Measurements from ENCODE around the gene PRLR.
A peak's percentile ranks its signal among the peaks of the same experiment; 100 is the strongest.

DNA sequence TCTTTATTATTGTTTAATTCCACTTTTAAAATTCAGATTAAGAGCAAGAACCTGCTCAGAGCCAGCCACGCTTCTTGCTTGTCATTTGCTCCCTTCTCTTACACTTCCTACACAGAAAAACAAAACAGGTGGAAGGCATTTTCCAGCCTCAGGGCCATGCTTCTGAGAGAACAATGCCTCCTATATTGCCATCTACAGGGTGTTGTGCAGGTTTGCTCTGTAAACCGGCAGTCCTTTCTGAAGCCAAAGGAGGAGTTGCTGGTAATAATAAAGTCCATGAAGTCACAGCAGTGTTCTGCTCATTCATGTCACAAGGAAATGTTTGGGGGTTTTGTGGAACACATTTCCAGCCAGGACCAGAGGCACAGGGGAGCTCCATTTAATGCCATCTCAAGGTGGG lies 16.1 kb upstream of the PRLR start:
- TF ChIP-seq, protein P1, sequence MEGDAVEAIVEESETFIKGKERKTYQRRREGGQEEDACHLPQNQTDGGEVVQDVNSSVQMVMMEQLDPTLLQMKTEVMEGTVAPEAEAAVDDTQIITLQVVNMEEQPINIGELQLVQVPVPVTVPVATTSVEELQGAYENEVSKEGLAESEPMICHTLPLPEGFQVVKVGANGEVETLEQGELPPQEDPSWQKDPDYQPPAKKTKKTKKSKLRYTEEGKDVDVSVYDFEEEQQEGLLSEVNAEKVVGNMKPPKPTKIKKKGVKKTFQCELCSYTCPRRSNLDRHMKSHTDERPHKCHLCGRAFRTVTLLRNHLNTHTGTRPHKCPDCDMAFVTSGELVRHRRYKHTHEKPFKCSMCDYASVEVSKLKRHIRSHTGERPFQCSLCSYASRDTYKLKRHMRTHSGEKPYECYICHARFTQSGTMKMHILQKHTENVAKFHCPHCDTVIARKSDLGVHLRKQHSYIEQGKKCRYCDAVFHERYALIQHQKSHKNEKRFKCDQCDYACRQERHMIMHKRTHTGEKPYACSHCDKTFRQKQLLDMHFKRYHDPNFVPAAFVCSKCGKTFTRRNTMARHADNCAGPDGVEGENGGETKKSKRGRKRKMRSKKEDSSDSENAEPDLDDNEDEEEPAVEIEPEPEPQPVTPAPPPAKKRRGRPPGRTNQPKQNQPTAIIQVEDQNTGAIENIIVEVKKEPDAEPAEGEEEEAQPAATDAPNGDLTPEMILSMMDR (IDR thresholded peaks at IDR 0.05; ENCODE audit: borderline replicate concordance, extremely low read depth, low read length, poor library complexity, severe bottlenecking): peak; percentile 14
- no peak for TF ChIP-seq EZH2 (IDR thresholded peaks at IDR 0.05; ENCODE audit: borderline replicate concordance, low read depth, low read length, severe bottlenecking)
